Activated naive CD4-positive, alpha-beta T cell treated with Interleukin-2 at 50 U/mL for 16 hours (primary cell): Measurements from ENCODE around the gene NT5C3B.
"Not testable (repeated sequence)": the region's sequence is repeated elsewhere in the genome, so short reads cannot be mapped to it uniquely, and the experiment has no call there.

Experiments
- DNase-seq: peaks from one replicate; pipeline ENCODE4 v3.0.0-alpha.2; 2020

NT5C3B gene

GRCh38 chr17:41837761-41838538 is 1.9 kb upstream of the NT5C3B start, which contains the start of gene KLHL10:
Gene KLHL10 (plus strand): TSS chr17:41837825. CDS start chr17:41837933, 108 bp downstream.
- no peak for DNase-seq

GRCh38 chr17:41836550-41837196 is 641 bp upstream of the NT5C3B start:
- DNase-seq: no peak

GRCh38 chr17:41835214-41835799 is 725 bp downstream of the NT5C3B start:
- no peak for DNase-seq

- not testable (repeated sequence) for DNase-seq
Observed at GRCh38 chr17:41829961-41830360, 6.1 kb downstream of the NT5C3B start.

GRCh38 chr17:41825175-41825845 is 10.7 kb downstream of the NT5C3B start:
- no peak for DNase-seq

- DNase-seq: no peak
Observed at GRCh38 chr17:41824086-41824485, 11.9 kb downstream of the NT5C3B start.

GRCh38 chr17:41823580-41823979 is 12.5 kb downstream of the NT5C3B start:
- no peak for DNase-seq

GRCh38 chr17:41823141-41823524 is 12.9 kb downstream of the NT5C3B start:
- no peak for DNase-seq

GRCh38 chr17:41822216-41823140 is 13.6 kb downstream of the NT5C3B start:
- DNase-seq: no peak

GRCh38 chr17:41821776-41822175 is 14.3 kb downstream of the NT5C3B start:
- DNase-seq: no peak

- DNase-seq: no peak
Observed at GRCh38 chr17:41818024-41818423, 18.0 kb downstream of the NT5C3B start.

- no peak for DNase-seq
Observed at GRCh38 chr17:41816637-41817320, 19.3 kb downstream of the NT5C3B start.

GRCh38 chr17:41814195-41814594 is 21.8 kb downstream of the NT5C3B start:
- no peak for DNase-seq

GRCh38 chr17:41813699-41814124 is 22.3 kb downstream of the NT5C3B start:
- DNase-seq: no peak

- DNase-seq: no peak
Observed at GRCh38 chr17:41813152-41813680, 22.8 kb downstream of the NT5C3B start.

GRCh38 chr17:41812381-41813151 is 23.5 kb downstream of the NT5C3B start, which contains the start of gene FKBP10:
Gene FKBP10 (plus strand): TSS chr17:41813004. CDS start chr17:41813035, 31 bp downstream.
- DNase-seq: peak; percentile 44

GRCh38 chr17:41811549-41812380 is 24.3 kb downstream of the NT5C3B start, which contains the start of gene P3H4:
Gene P3H4 (minus strand): TSS chr17:41811949. CDS start chr17:41811915, 34 bp downstream.
- peak; percentile 76 for DNase-seq

- DNase-seq: no peak
Observed at GRCh38 chr17:41810659-41811548, 25.1 kb downstream of the NT5C3B start.
